Heart left ventricle (tissue), 16 donors: ENCODE results near the gene TMEM178B. TPM values are rescaled to one million over a fixed set of nuclear protein-coding genes. Genes with fewer than 3 reads are reported as not detected.
"Not testable (repeated sequence)": the region's sequence is repeated elsewhere in the genome, so short reads cannot be mapped to it uniquely, and the experiment has no call there.

Experiments
- ATAC-seq, 4 donors: fragments of 200-7000 bp; cut with Tn5 transposase; one replicate each; pipeline ENCODE4 v1.9.1; 2020 to 2022; ENCODE audit warnings: moderate library complexity in 4 of 4, mild to moderate bottlenecking in 3 of 4, moderate number of reproducible peaks in 1 of 4
- DNase-seq, 5 donors: peaks; one replicate each; pipeline ENCODE4 v3.0.0-alpha.2; 2020
- H3K27ac ChIP-seq, 12 donors: fragments of 200-600 bp; sonication (generic) in 4 of 12; one replicate each; pipeline versions ENCODE4 v1.5.0 to v1.8.0; 2016 to 2022; ENCODE audit warnings: mild to moderate bottlenecking in 2 of 12
- H3K27me3 ChIP-seq, 9 donors: fragments of 200-600 bp; sonication (generic) in 2 of 9; one replicate each; pipeline versions ENCODE4 v1.5.1 to v1.8.0; 2016 to 2022; ENCODE audit warnings: mild to moderate bottlenecking in 3 of 9
- H3K36me3 ChIP-seq, 9 donors: fragments of 200-600 bp; sonication (generic) in 2 of 9; one replicate each; pipeline versions ENCODE4 v1.5.0 to v1.8.0; 2018 to 2022; ENCODE audit warnings: mild to moderate bottlenecking in 2 of 9
- H3K4me1 ChIP-seq, 12 donors: fragments of 200-600 bp; sonication (generic) in 4 of 12; one replicate each; pipeline versions ENCODE4 v1.5.0 to v1.8.0; 2016 to 2022; ENCODE audit warnings: mild to moderate bottlenecking in 3 of 12
- H3K4me3 ChIP-seq, 12 donors: fragments of 200-600 bp; sonication (generic) in 4 of 12; one replicate each; pipeline versions ENCODE4 v1.5.0 to v1.8.0; 2017 to 2022; ENCODE audit warnings: mild to moderate bottlenecking in 9 of 12, moderate library complexity in 4 of 12
- H3K9me3 ChIP-seq, 12 donors: fragments of 200-600 bp; sonication (generic) in 4 of 12; one replicate each; pipeline versions ENCODE4 v1.5.0 to v1.8.0; 2016 to 2022; ENCODE audit warnings: mild to moderate bottlenecking in 1 of 12
- CTCF ChIP-seq, 12 donors: fragments of 200-600 bp; sonication (generic) in 4 of 12; IDR thresholded peaks; one replicate each; pipeline versions ENCODE4 v1.5.0 to v1.8.0; 2018 to 2022; ENCODE audit warnings: antibody characterized with exemption in 12 of 12, mild to moderate bottlenecking in 5 of 12
- POLR2A ChIP-seq, 2 donors: fragments of 450-650 bp; IDR thresholded peaks; one replicate each; pipeline ENCODE4 v1.6.1; 2017; ENCODE audit warnings: antibody characterized with exemption in 2 of 2, mild to moderate bottlenecking in 2 of 2, moderate library complexity in 2 of 2
- WGBS, 4 donors: extraction: QIAGEN DNeasy Blood & Tissue Kit in 2 of 4; methylation state at CpG; one replicate each; pipeline versions ENCODE4 v1.1.5 to v1.1.7; 2013 to 2018; 5-methylcytosine and 5-hydroxymethylcytosine counted together
- intact Hi-C, 10 donors: fragments of 100-400 bp; cut with DNase I; formaldehyde crosslinking; loops; one replicate each; pipeline versions ENCODE4 v1.11.1 to v1.14.2; 2022
- polyA plus RNA-seq, 2 donors: library from polyadenylated mRNA; stranded (reverse); fragments of 200-250 nt; gene quantifications; one replicate each; pipeline ENCODE4 v1.2.3, GENCODE V29; 2013
- total RNA-seq, 9 donors: library from RNA; depleted of rRNA in 2 of 9; stranded (reverse); fragments of >200 nt in 2 of 9; fragmentation: NEBNext Ultra II Directional in 3 of 9; extraction: Animal tissue kit (Norgen Biotek cat#: 25700) in 3 of 9; gene quantifications; one replicate each; pipeline versions ENCODE4 v1.1.0 to v1.2.4, GENCODE V29; 2016 to 2023
- donor health status: ischemic (EF 13 %, LVEDD 7.1; RV severe dilation, severe dysfunction).
- donor health status: healthy with polysubstance abuse.
- donor health status: DM: no; HTN: yes; CAD: no.
- donor health status: DM: no; HTN: no; CAD: no.
- donor health status: ischemic (EF 25% LVEDD 6.9; RV normal size, moderate dysfunction).
- donor health status: ischemic (EF 25% LVEDD 5.7; RV mildly dilated, moderate dysfunction).
- donor health status: healthy.
- donor health status: DM: yes; HTN: yes; CAD: no.
- donor health status: ischemic (EF 35%, LVEDD 5.7; RV mildly dilated, moderate dysfunction).
- donor health status: nonischemic (EF 11% LVEDD 7.7; RV severe dilation, severe dysfunction).
- donor health status: DM: yes; HTN: yes; CAD: no.
- donor health status: PGD.
- donor health status: ischemic (EF 29% LVEDD 5.4; RV normal size, mild dysfunction).
- donor health status: nonischemic (EF 23%, LVEDD 6.1; RV moderate dilation, normal function).

The TMEM178B gene
- total and polyA plus RNA-seq, 11 donors: 1.2 to 58.5 (median 19.0) TPM

DNA sequence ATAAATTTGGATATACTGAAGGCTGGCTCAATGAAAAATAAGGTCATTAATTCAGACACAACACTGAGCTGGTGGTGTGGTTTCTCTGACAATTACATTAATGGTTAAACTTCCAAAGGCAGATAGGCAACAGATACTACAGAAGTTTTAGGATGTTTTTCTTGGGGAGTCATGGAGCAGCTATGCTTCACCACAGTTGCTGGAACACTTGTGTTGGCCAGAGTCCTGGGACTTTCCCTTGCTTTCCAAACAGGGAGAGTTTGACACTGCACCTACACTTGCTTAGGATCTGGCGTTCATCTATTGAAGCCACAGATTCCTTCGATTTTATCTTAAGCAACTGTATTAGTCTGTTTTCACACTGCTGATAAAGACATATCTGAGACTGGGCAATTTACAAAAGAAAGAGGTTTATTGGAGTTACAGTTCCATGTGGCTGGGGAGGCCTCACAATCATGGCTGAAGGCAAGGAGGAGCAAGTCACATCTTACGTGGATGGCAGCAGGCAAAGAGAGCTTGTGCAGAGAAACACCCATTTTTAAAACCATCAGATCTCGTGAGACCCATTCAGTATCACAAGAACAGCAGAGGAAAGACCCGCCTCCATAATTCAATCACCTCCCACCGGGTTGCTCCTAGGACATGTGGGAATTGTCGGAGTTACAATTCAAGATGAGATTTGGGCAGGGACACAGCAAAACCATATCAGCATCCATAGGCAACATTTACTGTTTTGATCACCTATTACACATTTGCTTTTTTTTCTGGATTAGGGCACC lies 27.8 kb upstream of the TMEM178B start:
- Histone ChIP-seq H3K4me1 (peaks cover 0 to 8% (median 0%) of the 10 kb centered on the region in 12 donors), H3K27ac (peak overlapping the region in 2 of 12 donors; percentile 2 to 32), H3K36me3 (no peaks in the 10 kb centered on the region), H3K4me3 (no peak overlapping the region), H3K9me3 (no peaks in the 10 kb centered on the region), H3K27me3 (no peaks in the 10 kb centered on the region)
- ATAC-seq (peak; percentile 66 to 87 (median 76)), DNase-seq (peak in 2 of 5 donors; percentile 19 to 32)
- 69 to 84% (median 74%) methylated on average over 7 of the region's 7 CpGs for WGBS, 4 donors
- intact Hi-C loops: no loop called here
- no peak for TF ChIP-seq POLR2A (IDR thresholded peaks at IDR 0.05)
- no peak for TF ChIP-seq CTCF (IDR thresholded peaks at IDR 0.05)

DNA sequence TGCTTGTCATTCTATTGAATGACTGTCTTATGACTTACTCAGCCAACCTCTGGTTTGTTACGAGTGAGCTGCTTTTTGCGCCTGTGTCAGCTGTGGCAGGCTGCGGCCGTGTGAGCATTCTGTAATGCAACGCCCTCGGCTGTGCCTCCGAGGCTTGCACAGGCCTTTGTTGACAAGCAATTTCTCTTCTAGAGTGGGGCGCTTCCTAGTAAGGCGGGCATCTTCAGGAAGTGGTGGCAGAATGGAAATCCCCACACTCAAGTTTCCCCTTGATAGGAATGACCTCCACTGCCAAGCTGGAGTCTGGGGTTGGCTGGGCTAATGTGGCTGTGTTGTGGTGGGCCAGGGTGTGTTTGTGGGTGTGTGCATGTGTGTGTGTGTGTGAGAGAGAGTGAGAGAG lies 20.2 kb upstream of the TMEM178B start:
- no peak for ATAC-seq
- H3K27me3 ChIP-seq: no peaks in the 10 kb centered on the region
- TF ChIP-seq POLR2A (IDR thresholded peaks at IDR 0.05): no peak
- no peak for TF ChIP-seq CTCF (IDR thresholded peaks at IDR 0.05)
- H3K4me1 ChIP-seq: no peaks in the 10 kb centered on the region
- H3K27ac ChIP-seq: no peak overlapping the region
- no peak for DNase-seq
- H3K36me3 ChIP-seq: no peaks in the 10 kb centered on the region
- 69 to 76% (median 74%) methylated on average over 9 of the region's 9 CpGs for WGBS, 4 donors
- H3K9me3 ChIP-seq: peaks cover 0 to 9% (median 0%) of the 10 kb centered on the region in 12 donors
- H3K4me3 ChIP-seq: no peak overlapping the region
- intact Hi-C loops: no loop called here

DNA sequence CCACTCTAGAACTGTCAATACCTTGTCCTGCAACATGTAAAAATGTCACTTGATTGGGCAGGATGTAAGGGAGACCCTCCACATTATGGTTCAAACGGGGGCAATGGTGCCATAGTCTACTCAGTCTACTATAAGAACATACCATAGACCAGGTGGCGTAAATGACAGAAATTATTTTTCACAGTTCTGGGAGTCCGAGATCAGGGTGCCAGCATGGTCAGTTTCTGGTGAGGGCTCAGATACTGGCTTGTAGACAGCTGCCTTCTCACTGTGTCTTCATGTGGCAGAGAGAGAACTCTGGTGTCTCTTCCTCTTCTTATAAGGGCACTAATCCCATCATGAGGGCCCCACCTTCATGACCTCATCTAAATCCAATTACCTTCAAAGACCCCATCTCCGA lies 18.7 kb upstream of the TMEM178B start:
- H3K27ac ChIP-seq: no peak overlapping the region
- intact Hi-C loops: no loop called here
- H3K9me3 ChIP-seq: peaks cover 0 to 9% (median 0%) of the 10 kb centered on the region in 12 donors
- no peaks in the 10 kb centered on the region for H3K27me3 ChIP-seq
- WGBS, 4 donors: 82 to 85% (median 83%) methylated on average over 4 of the region's 4 CpGs
- no peaks in the 10 kb centered on the region for H3K36me3 ChIP-seq
- H3K4me3 ChIP-seq: no peak overlapping the region
- no peak for TF ChIP-seq POLR2A (IDR thresholded peaks at IDR 0.05)
- TF ChIP-seq CTCF (IDR thresholded peaks at IDR 0.05): no peak
- H3K4me1 ChIP-seq: no peaks in the 10 kb centered on the region
- DNase-seq (no peak), ATAC-seq (no peak)

GRCh38 chr7:141057788-141058187 lies 16.1 kb upstream of the TMEM178B start:
- intact Hi-C loops: no loop called here
- no peaks in the 10 kb centered on the region for H3K36me3 ChIP-seq
- TF ChIP-seq POLR2A (IDR thresholded peaks at IDR 0.05) (no peak), CTCF (IDR thresholded peaks at IDR 0.05) (no peak)
- no peak overlapping the region for H3K27ac ChIP-seq
- DNase-seq (no peak), ATAC-seq (no peak)
- H3K27me3 ChIP-seq: no peaks in the 10 kb centered on the region
- H3K4me1 ChIP-seq: no peaks in the 10 kb centered on the region
- peaks cover 0 to 9% (median 0%) of the 10 kb centered on the region in 12 donors for H3K9me3 ChIP-seq
- H3K4me3 ChIP-seq: no peak overlapping the region
- 81 to 92% (median 86%) methylated on average over 3 of the region's 3 CpGs for WGBS, 4 donors

GRCh38 chr7:141067856-141068255 lies 6.0 kb upstream of the TMEM178B start:
- intact Hi-C loops, H3K4me3 ChIP-seq, H3K36me3 ChIP-seq, H3K9me3 ChIP-seq, H3K27ac ChIP-seq, ATAC-seq, DNase-seq: not testable (repeated sequence)
- WGBS, 4 donors: 81 to 86% (median 86%) methylated on average over 7 to 8 of the region's 16 CpGs
- peaks cover 0 to 32% (median 0%) of the 10 kb centered on the region in 9 donors for H3K27me3 ChIP-seq
- peaks cover 0 to 21% (median 8%) of the 10 kb centered on the region in 12 donors for H3K4me1 ChIP-seq
